SW480 (cell line): ENCODE data around the gene RAD21L1.

Experiments used
- DNase-seq: peaks from one replicate; pipeline ENCODE4 v3.0.0-alpha.2; 2016; ENCODE audit warnings: low spot score

Gene RAD21L1

DNA sequence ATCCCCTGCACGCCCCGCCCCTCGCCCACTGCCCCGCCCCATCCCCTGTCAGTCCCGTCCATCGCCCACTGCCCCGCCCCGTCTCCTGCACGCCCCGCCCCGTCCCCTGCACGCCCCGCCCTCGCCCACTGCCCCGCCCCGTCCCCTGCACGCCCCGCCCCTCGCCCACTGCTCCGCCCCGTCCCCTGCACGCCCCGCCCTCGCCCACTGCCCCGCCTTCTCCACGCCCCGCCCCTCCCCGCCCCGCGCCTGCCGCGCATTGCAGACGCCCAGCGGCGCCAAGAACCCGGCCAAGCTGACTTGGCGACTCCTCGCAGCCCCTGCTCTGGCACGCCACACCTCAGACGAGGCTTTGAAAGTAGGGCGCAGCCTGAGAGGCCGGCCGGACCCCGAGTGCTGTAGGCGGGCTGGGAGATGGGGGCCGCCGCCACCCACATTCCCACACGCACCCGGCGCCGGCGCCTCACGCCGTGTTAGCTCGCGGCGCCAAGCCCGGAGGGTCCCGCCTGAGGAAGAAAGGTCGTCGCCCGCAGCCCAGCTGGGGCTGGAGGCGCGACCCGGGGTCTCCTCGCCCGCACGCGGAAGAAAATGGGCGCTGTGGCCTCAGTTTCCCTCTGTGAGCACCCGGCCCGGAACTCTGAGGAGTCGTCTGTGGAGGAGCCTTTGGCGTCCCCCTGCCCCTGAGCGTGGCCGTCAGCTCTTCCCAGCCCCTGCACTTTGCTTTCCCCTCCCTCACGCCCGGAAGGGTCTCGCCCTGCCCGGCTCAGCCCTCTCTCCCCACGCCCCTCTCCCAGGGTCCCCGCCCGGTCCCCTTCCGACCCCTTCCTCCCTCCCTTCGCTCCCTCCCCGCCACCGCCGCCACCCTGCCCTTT is at the start of gene RAD21L1:
RAD21L1 (plus strand) TSS at position 262 of the 872 bp plus-strand sequence. CDS start 2,410 bp downstream, outside the sequence.
- no peak for DNase-seq

- DNase-seq = peak; percentile 27
Observed at GRCh38 chr20:1177680-1178079, 48.2 kb upstream of the RAD21L1 start.

- DNase-seq = no peak
Observed at GRCh38 chr20:1178103-1178502, 47.7 kb upstream of the RAD21L1 start.

- no peak for DNase-seq
Observed at GRCh38 chr20:1178623-1179022, 47.2 kb upstream of the RAD21L1 start.

DNA sequence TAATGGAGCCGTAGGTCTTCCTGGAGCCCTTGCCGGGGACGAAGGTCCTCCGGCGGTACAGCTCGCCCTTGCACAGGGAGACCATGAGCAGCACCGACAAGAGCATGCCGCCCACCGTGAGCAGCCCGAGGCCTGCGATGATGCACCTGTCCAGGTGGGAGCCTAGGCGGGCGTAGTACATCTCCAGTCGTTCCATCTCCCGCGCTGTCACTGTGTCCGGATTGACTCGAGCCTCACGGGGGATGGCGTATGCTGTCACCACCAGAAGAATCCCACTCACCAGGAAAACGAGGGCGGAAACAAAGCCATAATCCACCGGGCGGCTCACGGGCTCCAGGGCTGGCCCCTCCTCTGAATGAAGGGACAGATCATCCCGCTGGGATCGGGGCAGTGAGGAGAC is 44.9 kb upstream of the RAD21L1 start:
- DNase-seq = no peak

- no peak for DNase-seq
Observed at GRCh38 chr20:1182106-1182505, 43.7 kb upstream of the RAD21L1 start.

DNA sequence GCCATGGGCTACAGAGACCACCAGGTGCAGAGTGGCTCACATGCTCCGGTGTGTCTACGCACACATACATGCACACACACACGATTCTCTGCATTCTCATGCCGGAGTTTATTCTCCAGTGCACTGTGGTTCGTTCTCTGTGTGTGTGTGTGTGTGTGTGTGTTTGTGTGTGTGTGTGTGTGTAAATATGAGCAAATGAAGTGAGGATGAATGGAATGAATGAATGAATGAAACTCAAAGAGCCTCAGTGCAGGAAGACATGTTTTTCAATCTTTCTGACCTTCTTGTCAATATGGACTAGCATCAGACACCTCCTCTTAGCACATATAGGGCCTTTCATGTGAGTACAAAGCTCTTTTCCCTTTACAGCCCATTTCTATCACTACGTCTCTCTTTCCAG is 42.7 kb upstream of the RAD21L1 start:
- DNase-seq = no peak

GRCh38 chr20:1184260-1184637 is 41.6 kb upstream of the RAD21L1 start:
- no peak for DNase-seq

- no peak for DNase-seq
Observed at GRCh38 chr20:1184638-1185315, 41.1 kb upstream of the RAD21L1 start, which contains the start of gene TMEM74B. Gene TMEM74B (minus strand): TSS chr20:1184981. CDS start chr20:1183801, 1,180 bp downstream.

DNA sequence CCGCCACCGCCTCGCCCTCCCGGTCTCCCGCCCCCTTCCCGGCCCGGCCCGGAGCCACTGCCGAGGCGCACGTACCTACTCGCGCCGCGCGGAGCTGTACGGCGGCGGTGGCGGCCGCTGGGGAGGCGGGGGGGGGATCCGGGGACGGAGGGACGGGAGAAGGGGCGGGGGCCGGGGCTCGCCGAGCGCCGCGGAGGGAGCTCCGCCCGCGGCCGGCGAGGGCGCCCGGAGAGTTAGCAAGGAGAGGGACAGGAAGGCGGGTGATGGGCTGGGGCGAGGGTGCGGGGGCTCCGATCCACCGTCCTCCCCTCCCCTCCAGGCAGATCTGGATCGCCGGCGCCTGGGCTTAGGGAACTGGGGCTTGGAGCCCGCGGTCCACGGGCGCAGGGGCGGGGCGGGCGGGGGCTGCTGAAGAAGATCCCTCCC is 40.5 kb upstream of the RAD21L1 start:
- DNase-seq = peak; percentile 29

- peak; percentile 70 for DNase-seq
Observed at GRCh38 chr20:1185790-1186334, 40.0 kb upstream of the RAD21L1 start.

DNA sequence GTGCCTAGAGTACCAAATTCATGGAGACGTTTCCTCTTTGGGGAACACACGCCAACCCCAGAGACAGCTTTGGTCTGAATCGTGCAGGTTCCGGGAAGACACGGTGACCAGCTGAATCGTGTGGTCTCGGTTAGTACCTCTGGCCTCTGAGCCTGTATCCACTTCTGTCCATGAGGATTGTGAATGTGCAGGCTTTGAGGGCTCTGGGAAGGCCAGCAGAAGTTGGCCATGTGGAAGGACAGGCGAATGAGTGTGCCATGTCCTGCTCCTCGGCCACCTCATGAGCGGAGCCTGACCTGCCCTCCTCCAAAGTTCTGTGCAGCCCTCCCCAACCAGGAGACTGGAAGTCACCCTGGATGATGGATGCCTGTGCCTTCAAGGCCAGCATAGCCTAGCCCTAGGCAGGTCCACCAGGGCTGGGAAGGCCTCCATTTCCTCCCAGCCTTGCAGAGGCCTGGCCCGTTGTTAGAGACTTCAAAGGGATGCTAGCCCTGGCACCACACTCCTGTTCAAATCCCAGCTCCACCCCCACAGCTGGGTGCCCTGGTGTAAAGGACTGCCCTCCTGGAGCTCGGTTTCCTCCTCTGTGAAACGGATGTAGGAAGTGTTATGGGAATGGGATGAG is 39.4 kb upstream of the RAD21L1 start:
- no peak for DNase-seq

GRCh38 chr20:1187605-1188171 is 38.2 kb upstream of the RAD21L1 start:
- DNase-seq = peak; percentile 39

DNA sequence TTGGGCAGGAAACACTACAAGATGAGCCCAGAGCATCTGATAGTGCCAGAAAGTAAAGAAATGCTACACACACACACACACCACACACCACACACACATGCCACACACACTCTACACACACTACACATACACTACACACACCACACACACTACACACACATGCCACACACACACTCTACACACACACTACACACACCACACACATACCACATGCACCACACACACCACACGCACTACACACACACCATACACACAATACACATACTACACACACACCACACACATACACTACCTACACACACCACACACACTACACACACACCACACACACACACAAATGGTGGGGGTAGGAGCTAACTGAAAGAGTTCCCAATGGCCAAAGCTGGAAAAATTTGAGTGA is 37.5 kb upstream of the RAD21L1 start:
- no peak for DNase-seq

DNA sequence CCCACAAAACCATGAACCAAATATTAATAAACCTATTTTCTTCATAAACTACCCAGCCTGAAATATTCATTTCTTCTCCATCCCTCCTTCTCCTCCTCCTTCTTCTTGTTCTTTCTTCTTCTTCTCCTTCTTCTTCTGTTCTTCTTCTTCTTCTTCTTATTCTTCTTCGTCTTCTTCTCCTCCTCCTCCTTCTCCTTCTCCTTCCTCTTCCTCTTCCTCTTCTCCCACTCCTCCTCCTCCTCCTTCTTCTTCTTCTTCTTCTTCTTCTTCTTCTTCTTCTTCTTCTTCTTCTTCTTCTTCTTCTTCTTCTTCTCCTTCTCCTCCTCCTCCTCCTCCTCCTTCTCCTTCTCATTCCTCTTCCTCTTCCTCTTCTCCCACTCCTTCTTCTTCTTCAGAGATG is 36.0 kb upstream of the RAD21L1 start:
- DNase-seq = no peak

DNA sequence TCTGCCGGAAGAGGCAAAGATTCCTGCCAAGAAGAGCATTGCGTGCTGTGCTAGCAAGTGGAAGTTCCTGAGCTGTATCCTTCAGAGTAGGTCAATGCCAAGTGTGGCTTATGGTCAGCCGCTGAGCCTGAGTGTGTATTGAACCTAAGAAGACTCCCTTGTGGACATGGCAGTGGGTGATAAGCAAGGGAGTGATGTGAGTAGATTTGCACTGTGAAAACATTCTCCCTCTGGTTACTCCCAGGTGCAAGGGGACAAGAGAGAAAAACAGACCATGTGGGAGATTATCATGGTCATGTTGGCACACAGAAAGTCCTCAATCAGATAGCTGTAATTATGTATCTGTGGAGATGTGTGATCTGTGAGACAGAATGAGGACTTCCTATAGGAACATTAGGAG is 35.0 kb upstream of the RAD21L1 start:
- DNase-seq = no peak

DNA sequence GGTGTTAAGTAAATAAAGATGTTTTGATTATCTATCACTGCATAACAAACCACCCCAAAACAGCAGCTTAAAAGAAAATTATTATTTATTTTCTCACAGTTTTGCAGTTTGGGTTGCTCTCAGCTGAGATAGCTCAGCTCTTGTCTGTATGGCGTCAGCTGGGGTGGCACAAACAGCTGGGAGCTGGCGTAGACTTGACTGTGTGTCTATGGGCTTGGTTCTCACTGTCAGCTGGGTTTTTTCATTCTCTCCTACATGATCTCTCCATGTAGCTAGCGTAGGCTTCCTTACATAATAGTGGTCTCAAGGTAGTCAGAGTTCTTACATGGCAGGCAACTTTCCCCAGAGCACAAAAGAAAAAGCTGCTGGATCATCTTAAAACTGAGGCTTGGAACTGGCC is 34.5 kb upstream of the RAD21L1 start:
- DNase-seq = no peak

DNA sequence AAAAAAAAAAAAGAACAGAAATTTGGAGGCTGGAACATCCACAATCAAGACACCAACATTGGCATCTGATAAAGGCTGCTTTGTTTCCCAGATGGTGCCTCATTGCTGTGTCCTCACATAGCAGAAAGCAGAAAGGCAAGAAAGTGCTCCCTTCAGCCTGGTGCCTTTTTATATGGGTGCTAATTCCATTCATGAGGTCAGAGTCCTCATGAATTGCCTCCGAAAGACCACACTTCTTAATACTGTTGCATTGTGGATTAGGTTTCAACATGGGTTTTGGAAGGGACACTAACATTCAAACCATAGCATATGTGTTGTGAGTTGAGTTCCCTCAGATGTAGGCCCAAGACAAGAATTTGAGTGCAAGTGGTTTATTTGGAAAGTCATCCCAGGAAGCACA is 30.6 kb upstream of the RAD21L1 start:
- no peak for DNase-seq

DNA sequence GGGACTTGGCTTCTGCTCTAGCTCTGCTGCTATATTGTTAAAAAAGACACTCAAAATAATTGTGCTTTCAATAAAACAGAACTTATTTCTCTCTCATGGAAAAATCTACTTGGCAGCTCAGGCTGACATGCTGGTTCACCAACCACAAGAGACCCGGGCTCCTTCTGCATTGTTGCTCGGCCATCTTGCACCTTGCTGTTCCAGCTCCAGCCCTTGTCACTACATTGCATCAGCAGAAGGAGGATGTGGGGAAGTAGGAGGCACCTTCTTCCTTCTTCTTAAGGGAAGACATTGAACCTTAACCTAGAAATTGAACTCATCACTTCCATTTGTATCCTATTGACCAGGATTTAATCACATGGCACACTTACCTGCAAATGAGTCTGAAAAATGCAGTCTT is 29.2 kb upstream of the RAD21L1 start:
- DNase-seq = no peak

- DNase-seq = no peak
Observed at GRCh38 chr20:1197801-1198200, 28.0 kb upstream of the RAD21L1 start.

- DNase-seq = no peak
Observed at GRCh38 chr20:1198751-1199150, 27.1 kb upstream of the RAD21L1 start.

GRCh38 chr20:1199212-1199873 is 26.5 kb upstream of the RAD21L1 start:
- no peak for DNase-seq
